NCI-H82 treated with DMSO at 0.1 percent for 48 hours (cell line): ENCODE data around the gene UTS2R.
"Not testable (repeated sequence)": the region's sequence is repeated elsewhere in the genome, so short reads cannot be mapped to it uniquely, and the experiment has no call there.

Source experiments
- DNase-seq: peaks from one replicate; lab custom pipeline; 2025; ENCODE audit not compliant: unreplicated experiment; lab: John Stamatoyannopoulos, UW

The UTS2R gene

DNA sequence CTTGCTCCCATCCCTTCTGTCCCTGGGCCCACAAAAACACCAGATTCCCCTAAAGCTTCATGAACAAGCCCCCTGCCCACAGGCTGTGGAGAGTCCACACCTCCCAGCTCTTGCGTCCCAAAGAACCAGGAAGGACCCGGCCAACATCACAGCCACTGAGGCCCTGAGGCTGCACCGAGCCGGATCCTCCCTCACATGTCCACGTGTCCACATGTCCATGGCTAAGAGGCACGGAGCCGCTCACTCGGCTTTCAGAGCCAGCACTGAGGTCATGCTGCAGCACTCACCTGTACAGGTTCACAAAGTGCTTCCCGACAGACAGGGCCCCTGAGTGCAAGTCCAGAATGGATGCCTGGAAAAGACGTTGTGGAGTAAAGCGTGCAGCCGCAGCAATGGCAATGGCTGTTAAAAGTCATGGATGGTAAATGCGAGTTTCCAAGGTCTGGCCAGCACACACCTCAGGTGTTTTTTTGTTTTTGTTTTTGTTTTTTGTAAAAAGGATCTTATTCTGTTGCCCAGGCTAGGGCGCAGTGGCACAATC, 34.6 kb downstream of the UTS2R start:
- DNase-seq: no peak

DNA sequence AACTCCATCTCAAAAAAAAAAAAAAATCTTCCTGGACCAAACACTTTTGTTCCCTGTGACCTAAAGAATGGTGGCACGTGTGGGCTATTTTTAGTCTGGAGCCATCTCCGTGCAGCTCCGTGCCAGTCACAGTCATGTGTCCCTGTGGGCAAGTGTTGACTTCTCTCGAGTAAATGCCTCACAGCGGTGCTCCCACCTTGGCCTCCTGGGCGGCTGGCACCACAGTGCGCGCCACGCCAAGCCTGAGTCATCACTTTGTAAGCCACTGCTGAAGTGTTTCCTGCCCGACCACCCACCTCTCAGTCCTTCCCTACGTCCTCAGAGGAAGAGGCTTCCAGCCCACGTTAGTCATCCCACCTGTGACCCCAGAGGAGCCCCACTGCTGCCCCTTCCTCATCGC, 35.7 kb downstream of the UTS2R start:
- no peak for DNase-seq

DNA sequence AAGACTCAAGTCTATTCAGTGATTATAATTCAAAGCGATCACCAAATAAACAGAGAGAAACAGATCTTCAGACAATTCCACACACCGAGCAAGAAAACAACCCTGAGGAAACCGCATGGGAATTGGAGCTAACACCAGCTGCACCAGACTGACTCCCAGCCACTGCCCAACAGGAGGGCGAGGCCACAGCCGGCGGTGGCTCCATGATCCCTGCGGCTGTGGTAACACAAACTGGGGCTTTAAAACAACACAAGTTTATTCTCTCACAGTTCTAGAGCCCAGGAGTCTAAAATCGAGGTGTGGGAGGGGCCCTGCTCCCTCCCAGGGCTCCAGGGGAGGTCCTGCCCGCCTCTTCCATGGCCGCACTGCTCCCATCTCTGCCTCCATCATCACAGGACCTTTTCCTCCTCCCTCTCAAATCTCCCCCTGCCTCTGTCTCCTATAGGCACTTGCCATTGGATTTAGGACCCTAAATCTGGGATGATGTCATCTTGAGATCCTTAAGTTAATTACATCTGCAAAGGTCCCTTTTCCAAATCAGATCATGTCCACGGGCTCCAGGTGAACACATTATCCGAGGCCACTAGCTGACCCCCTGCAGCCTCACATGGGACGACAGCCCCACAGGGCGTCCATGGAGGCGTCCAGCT, 36.8 kb downstream of the UTS2R start:
- no peak for DNase-seq

DNA sequence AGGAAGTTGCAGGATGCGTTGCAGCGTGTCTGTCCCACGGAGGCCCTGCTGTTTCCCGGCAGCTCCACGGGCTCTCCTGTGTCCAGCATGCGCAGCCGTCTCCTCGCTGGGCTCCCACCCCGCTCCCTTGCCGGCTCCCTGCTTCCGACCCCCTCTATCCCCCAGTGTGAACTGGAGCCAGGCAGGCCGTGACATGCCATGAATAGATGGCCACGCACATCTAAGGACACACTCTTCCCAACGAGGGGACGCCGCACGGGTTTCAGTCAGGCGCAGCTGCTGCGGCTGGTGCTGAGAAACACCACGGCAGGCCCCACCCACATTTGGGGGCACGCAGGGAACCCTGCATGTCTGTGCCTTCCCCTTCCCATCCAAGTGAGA, 37.4 kb downstream of the UTS2R start:
- DNase-seq: no peak

DNA sequence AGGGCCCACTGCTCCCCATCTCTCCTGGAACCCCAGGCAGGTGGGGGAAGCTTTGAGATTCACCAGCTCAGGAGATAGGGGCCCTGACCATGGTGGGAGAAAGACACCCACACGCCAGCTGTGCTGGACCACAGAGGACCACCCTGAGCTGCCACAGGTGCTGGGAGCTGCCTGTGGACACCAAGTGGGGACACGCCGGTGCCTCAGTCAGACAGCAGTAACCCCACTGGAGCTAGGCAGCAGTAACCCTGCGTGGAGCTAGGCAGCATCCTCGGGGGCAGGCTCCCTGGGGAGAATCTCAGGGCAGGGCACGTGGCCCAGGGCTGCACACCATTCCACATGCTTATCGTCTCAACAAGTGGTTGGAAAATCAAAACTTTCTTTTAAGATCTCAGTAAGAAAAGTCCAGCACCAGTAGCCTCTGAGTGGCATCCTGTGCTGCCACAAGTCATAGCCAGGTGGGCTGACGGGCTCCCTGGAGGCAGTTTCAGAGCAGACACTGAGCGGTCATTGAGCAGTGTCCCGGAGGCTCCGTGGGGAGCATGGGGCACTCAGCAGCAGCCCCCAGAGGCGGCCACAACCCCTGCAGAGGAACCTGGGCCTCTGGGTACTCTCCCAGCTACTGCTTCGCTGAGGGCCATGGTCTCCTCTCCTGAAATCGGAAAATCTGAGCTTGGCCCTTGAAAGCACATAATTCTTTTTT, 38.6 kb downstream of the UTS2R start:
- DNase-seq: no peak

DNA sequence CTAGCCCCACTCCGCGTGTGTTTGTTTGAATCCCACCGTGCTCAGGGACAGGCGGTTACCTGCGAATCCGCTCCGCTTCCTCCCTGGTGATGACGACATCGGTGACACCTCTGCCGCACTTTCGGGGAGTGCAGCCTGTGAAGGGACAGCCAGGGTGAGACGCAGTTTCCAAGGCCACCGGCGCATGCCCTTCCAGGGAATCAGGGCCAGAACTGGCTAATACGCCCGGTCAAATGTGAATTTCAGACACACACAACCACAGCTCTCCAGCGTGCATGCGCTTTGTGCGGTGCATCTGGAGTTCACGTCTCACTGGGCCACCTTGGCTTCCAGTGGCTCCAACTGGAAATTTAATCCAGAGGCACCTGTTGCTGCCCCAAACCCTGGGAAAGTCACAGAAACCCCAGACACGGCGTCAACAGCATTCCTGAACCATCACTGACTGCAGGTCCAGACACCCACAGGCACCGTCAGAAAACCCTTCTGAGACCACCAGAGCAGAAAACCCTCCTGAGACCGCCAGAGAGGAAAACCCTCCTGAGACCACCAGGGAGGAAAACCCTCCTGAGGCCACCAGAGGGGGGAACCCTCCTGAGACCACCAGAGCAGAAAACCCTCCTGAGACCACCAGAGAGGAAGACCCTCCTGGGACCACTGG, 40.0 kb downstream of the UTS2R start:
- DNase-seq: no peak

DNA sequence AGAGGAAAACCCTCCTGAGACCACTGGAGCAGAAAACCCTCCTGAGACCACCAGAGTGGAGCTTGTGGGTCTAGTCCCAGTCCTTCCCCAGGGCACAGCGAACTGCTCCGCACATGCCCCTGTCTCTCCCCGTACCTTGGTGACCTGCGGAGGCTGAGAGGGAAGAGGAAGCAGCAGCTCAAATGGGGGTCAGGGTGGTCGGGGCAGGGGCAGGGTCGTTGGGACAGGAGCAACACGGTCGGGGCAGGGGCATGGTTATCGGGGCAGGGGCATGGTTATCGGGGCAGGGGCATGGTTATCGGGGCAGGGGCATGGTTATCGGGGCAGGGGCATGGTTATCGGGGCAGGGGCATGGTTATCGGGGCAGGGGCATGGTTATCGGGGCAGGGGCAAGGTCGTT, 40.5 kb downstream of the UTS2R start:
- not testable (repeated sequence) for DNase-seq

- DNase-seq: no peak
Observed at GRCh38 chr17:82412535-82413520, 41.3 kb downstream of the UTS2R start.

- no peak for DNase-seq
Observed at GRCh38 chr17:82414548-82415281, 43.1 kb downstream of the UTS2R start.

- no peak for DNase-seq
Observed at GRCh38 chr17:82415336-82415735, 43.8 kb downstream of the UTS2R start.

DNA sequence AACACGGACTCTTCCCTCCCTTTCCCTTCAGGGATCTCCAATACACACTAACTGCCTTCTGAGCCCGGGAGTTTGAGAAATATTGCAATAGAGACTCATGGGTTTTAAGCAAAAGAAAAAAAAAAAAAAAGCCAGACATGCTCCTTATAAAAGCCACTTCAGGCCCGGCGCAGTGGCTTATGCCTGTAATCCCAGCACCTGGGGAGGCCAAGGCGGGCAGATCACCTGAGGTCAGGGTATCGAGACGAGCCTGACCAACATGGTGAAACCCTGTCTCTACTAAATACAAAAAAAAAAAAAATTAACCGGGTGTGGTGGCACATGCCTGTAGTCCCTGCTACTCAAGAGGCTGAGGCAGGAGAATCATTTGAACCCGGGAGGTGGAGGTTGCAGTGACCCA, 44.2 kb downstream of the UTS2R start:
- no peak for DNase-seq

GRCh38 chr17:82416264-82416663, 44.7 kb downstream of the UTS2R start:
- no peak for DNase-seq

- no peak for DNase-seq
Observed at GRCh38 chr17:82416771-82417170, 45.2 kb downstream of the UTS2R start.

DNA sequence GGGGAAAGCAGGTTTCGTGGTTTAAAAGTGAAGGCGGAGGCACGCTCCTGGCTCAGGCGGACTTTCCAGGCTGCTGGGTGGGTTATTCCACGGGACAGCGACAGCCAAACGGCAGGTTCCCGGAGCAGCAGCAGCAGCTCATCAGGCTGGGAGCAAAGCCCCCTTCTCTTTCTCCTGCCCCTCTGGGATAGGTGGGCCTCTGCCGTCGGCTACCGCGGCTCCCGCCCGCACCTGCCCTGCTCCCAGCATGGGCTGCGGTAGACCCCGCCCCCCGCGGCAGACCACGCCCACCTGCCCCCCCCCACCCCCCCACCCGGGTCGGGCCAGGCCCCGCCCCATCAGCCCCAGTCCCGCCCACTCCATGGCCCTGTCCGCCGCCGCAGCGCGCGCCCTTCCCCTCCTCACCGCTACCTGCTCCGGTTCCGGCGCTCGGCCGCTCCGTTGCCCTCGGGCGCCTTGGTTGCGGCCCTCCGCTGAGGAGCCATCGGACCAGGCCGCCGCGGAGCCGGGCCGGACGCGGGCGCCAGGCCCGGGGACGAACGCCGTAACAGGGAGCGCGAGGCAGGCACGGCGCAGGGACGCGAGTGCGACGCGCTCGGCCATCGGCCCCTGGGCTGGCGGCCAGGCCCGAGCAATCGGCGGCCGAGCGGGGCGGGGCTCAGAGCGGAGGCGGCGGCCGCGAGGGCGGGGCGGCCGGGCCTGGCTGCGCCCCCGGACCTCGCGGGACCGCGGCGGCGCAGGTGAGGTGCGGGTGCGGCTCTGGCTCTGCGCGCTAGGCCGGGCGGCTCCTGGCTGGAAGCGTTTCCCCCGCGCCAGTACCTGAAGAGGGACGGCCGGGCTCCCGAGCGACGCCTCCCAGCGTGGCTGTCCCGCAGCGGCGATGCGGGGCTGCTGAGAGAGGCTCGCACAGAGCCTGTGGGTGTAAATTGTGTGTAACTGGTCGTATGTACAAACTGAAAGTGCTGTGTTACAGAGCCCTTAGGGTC, 46.7 kb downstream of the UTS2R start, which contains the start of the genes HEXD and OGFOD3:
HEXD (plus strand) TSS at position 347 of the 986 bp plus-strand sequence. CDS start 1,453 bp downstream, outside the sequence.
OGFOD3 (minus strand) TSS at position 586 of the 986 bp plus-strand sequence; CDS start at position 485, 101 bp downstream.
- DNase-seq: peak; percentile 53

DNA sequence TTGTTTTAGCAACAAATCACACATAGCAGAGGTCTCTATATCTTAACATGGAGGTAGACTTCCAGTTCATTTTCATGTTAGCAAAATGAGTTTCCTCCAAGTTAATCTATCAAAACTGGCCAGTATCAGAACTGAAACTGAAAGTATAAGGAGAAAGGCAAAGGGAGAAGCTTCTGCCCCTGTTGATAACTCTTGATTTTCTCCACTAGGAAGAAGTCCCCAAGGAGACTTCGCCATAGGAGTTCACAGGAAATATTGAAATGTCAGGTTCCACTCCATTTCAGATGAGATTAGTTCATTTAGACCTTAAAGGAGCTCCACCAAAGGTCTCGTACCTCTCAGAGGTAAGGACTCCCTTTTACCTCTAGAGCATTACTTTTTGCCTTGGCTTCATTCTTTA, 48.0 kb downstream of the UTS2R start:
- DNase-seq: no peak

DNA sequence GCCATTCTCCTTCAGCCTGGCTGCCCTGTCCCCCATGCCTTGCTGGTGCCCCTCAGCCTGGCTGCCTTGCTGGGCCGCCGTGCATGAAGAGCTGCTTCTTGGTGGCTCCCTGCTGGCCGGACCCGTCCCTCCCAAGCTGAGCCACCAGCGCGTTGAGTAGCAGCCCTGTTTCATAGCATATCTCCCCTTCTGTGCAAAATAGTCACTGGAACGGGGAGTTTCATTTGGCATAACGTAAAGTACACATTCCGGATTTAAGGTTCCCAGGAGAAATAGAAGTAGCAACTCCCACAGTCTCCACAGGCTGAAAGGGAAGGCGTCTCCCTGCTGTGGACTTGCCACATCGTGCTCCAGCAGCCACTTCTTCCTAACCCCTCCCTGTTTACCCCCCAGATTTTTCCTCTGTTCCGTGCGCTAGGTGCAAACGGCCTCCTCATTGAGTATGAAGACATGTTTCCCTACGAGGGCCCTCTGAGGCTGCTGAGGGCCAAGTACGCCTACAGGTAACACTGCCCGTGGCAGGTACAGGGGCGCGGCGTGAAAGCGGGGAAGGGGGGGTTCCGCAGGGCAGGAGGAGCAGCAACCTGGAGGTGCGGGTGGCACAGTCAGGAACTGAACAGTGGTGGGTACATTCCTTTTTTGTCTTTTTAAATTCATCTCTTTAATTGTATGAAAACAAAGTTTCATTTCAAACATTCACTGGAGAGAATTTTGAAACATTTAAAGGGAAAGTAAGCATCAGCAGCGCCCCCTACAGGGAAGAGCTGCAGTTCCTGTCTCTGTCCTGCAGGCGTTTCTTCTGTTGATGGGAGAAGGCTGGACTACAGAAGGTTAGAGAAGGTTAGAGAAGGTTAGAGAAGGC, 52.7 kb downstream of the UTS2R start:
- no peak for DNase-seq

- no peak for DNase-seq
Observed at GRCh38 chr17:82424863-82425159, 53.2 kb downstream of the UTS2R start.
